Measurements from ENCODE around the gene ITPRIP. TPM values are rescaled to one million over a fixed set of nuclear protein-coding genes. Genes with fewer than 3 reads are reported as not detected.

Gene ITPRIP
- total RNA-seq, 1 donor from 2014 or later = 34.8 TPM

- no peak for DNase-seq (ENCODE audit: low read depth)
- Histone ChIP-seq H3K36me3 (ENCODE audit: control insufficient read depth, insufficient read depth, low read length) (no peaks in the 10 kb centered on the region), H3K4me3 (ENCODE audit: low read depth, low read length) (no peak overlapping the region), H3K27me3 (ENCODE audit: control insufficient read depth, insufficient read depth, low read length) (no peaks in the 10 kb centered on the region)
- no peak for TF ChIP-seq CTCF (IDR thresholded peaks at IDR 0.05; ENCODE audit: insufficient read depth, low read length, poor library complexity, severe bottlenecking)
Measured at GRCh38 chr10:104339469-104340110, 1.3 kb upstream of the ITPRIP start.

- H3K36me3 ChIP-seq (ENCODE audit: control insufficient read depth, insufficient read depth, low read length) = no peaks in the 10 kb centered on the region
- peak overlapping the region; percentile 66 for H3K4me3 ChIP-seq (ENCODE audit: low read depth, low read length)
- no peak for TF ChIP-seq CTCF (IDR thresholded peaks at IDR 0.05; ENCODE audit: insufficient read depth, low read length, poor library complexity, severe bottlenecking)
- H3K27me3 ChIP-seq (ENCODE audit: control insufficient read depth, insufficient read depth, low read length) = no peaks in the 10 kb centered on the region
- no peak for DNase-seq (ENCODE audit: low read depth)
Measured at GRCh38 chr10:104337521-104337984, 712 bp downstream of the ITPRIP start.

- DNase-seq (ENCODE audit: low read depth) = no peak
- H3K27me3 ChIP-seq (ENCODE audit: control insufficient read depth, insufficient read depth, low read length) = no peaks in the 10 kb centered on the region
- no peaks in the 10 kb centered on the region for H3K36me3 ChIP-seq (ENCODE audit: control insufficient read depth, insufficient read depth, low read length)
- peak overlapping the region; percentile 66 for H3K4me3 ChIP-seq (ENCODE audit: low read depth, low read length)
- TF ChIP-seq CTCF (IDR thresholded peaks at IDR 0.05; ENCODE audit: insufficient read depth, low read length, poor library complexity, severe bottlenecking) = no peak
Measured at GRCh38 chr10:104336821-104337467, 1.3 kb downstream of the ITPRIP start.

- no peak for DNase-seq (ENCODE audit: low read depth)
- Histone ChIP-seq H3K36me3 (ENCODE audit: control insufficient read depth, insufficient read depth, low read length) (no peaks in the 10 kb centered on the region), H3K27me3 (ENCODE audit: control insufficient read depth, insufficient read depth, low read length) (no peaks in the 10 kb centered on the region), H3K4me3 (ENCODE audit: low read depth, low read length) (no peak overlapping the region)
- no peak for TF ChIP-seq CTCF (IDR thresholded peaks at IDR 0.05; ENCODE audit: insufficient read depth, low read length, poor library complexity, severe bottlenecking)
Measured at GRCh38 chr10:104334965-104335650, 3.2 kb downstream of the ITPRIP start.

GRCh38 chr10:104334561-104334960 is 3.7 kb downstream of the ITPRIP start:
- Histone ChIP-seq H3K27me3 (ENCODE audit: control insufficient read depth, insufficient read depth, low read length) (no peaks in the 10 kb centered on the region), H3K36me3 (ENCODE audit: control insufficient read depth, insufficient read depth, low read length) (no peaks in the 10 kb centered on the region), H3K4me3 (ENCODE audit: low read depth, low read length) (no peak overlapping the region)
- TF ChIP-seq CTCF (IDR thresholded peaks at IDR 0.05; ENCODE audit: insufficient read depth, low read length, poor library complexity, severe bottlenecking) = no peak
- DNase-seq (ENCODE audit: low read depth) = no peak

Data from kidney epithelial cell (primary cell).